ENCODE measurements around the gene CR1.

DNA sequence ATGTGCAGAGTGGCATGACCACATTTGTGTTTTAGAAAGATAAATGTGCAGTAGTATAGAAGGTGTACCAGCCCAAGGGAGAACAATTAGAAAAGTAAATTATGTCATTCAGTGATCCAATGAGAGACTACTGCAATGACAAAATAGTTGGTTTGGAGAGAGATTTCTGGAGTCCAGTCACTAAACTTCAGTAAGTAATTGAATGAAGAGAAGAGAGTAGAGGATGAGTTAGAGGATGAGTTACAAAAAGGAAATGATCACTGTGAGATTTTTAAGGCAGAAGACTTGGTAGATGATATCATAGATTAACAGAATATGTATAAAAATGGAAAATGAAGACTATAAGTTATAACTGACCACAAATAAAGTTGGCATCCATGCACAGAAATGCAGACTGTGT lies 33.4 kb upstream of the CR1 start:
- TF ChIP-seq, protein P1, sequence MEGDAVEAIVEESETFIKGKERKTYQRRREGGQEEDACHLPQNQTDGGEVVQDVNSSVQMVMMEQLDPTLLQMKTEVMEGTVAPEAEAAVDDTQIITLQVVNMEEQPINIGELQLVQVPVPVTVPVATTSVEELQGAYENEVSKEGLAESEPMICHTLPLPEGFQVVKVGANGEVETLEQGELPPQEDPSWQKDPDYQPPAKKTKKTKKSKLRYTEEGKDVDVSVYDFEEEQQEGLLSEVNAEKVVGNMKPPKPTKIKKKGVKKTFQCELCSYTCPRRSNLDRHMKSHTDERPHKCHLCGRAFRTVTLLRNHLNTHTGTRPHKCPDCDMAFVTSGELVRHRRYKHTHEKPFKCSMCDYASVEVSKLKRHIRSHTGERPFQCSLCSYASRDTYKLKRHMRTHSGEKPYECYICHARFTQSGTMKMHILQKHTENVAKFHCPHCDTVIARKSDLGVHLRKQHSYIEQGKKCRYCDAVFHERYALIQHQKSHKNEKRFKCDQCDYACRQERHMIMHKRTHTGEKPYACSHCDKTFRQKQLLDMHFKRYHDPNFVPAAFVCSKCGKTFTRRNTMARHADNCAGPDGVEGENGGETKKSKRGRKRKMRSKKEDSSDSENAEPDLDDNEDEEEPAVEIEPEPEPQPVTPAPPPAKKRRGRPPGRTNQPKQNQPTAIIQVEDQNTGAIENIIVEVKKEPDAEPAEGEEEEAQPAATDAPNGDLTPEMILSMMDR (conservative IDR thresholded peaks at IDR 0.05; ENCODE audit: low read length): no peak
- TF ChIP-seq EZH2phosphoT487 (IDR thresholded peaks at IDR 0.05; ENCODE audit: borderline replicate concordance, low read depth, low read length): no peak

Data from OCI-LY7 (cell line).